ENCODE measurements around the gene PKHD1.

Gene PKHD1

GRCh38 chr6:51846531-51846930, 240.9 kb downstream of the PKHD1 start:
- DNase-seq, result no peak

DNA sequence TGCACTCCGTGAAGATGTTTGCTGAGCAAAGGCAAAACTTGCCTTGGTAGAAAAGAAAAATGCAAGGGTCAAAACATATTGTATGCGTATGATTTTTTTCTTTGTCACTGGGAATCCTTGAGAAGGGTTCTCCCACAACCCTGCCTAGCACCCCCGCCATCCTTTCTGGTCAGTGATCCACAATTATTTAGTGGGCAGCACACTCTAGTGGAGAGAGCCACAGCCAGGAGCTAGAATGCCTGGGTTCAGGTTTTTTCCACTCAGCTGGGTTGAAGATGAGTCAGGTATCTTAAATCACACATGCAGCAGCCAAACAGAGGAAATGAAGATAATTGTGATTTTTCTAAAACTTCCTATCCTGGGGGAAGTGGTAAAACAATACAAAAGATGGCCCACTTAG, 243.1 kb downstream of the PKHD1 start:
- no peak for DNase-seq

GRCh38 chr6:51843456-51844056, 243.9 kb downstream of the PKHD1 start:
- DNase-seq, result no peak

- DNase-seq, result peak; percentile 89
Observed at GRCh38 chr6:51842804-51843378, 244.5 kb downstream of the PKHD1 start.

GRCh38 chr6:51842061-51842803, 245.2 kb downstream of the PKHD1 start:
- DNase-seq, result peak; percentile 89

- DNase-seq, result no peak
Observed at GRCh38 chr6:51841626-51842025, 245.8 kb downstream of the PKHD1 start.

DNA sequence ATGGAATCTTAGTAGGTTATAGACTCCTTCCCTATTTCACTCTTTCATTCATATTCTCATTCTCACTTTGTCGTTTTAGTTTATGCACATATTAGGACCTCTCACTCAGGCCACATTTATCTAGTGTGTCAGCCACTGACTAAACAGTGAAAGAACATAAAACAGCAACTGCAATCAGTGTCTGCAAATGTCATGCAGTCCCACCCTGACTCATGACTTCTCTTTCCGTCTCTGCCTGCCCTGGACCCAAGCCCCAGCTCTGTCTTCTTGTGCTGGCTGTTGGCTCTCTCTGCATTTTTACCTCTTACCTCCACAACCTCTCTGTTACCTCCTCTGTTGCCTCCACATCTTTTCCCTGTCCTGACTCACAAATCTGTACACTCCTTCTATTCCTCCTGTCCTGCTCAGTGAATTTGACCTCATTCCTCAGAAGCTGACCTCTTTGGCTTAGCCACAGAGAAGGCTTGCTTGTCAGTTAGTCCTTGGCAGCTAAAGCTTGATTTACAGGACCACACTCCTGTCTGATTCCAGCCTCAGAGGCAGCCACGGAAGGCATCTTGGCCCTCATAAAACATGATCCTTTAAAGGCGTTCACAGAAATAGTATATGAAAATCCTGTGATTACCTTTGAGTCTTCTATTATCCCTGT, 247.6 kb downstream of the PKHD1 start:
- DNase-seq, result no peak

DNA sequence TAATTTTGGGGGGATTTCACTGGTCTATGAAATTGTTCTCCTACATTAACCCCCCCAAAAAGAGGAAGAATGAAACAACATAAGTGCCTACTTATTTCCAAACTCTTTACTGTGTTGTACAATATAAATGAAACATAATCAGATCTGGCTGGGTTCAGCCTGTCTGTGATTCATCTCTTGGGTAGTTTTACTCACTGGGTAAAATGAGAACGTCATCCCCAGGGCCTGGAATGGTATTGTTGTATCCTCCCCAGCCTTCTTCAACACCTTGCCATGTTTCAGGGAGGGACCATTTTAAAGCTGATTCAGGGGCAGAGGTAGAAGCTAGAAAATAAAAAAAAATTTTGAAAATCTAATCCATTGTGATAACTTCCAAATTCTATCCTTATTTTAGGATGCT, 256.7 kb downstream of the PKHD1 start:
- no peak for DNase-seq

DNA sequence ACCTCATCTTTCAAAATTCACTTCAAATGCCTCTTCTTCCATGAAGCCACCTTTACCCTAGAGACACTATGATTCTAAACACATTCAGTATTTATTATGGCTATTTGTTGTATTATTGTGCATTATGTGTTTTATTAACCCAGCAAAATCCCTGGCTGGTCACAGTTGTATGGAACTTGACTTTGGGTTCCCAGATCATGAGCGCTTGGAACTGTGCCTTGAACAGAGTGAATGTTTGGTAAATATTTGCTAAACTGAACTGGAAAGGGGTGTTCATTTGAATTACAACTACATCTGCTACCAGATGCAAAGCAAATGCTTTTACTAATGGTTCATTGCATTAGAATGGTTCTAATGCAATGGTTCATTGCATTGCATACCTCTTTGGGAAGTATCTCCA, 259.8 kb downstream of the PKHD1 start:
- no peak for DNase-seq

- DNase-seq, result no peak
Observed at GRCh38 chr6:51824940-51825339, 262.5 kb downstream of the PKHD1 start.

DNA sequence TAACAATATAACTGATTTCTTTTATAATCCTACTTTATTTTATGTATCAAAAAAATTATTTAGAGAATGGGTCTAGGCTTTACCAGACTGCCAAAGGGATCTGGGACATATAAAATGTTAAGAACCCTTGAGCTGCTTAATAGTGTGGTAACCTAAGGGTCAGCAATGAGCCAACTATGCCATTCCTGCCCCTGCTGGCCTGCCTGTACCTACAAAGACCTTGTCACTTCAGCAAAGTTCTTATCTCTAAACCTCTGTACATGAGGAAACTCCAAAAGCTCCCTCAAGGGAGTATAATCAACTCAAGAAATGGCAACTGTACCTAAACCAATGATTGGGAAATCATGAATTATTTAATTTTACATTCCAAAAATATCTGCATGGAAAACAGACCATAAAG, 266.9 kb downstream of the PKHD1 start:
- no peak for DNase-seq

- DNase-seq, result no peak
Observed at GRCh38 chr6:51818520-51819022, 268.8 kb downstream of the PKHD1 start.

DNA sequence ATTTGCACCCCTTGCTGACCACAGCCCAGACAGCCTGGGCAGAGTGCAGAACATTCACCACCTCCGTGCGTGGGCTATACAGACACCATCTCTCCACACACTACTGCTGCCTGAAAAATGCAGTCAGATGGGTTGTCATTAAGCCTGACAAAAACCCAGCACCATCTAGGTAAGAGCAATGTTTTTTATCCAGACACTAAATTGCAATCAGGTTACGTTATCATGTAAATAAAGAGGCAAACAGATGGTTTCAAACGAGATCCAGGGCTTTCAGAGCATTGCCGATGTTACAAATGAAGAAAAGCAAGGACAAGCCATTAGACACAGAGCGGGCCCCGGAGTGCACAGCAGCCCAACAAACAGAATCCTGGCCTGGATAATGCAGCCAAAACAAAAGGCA, 269.6 kb downstream of the PKHD1 start:
- no peak for DNase-seq

DNA sequence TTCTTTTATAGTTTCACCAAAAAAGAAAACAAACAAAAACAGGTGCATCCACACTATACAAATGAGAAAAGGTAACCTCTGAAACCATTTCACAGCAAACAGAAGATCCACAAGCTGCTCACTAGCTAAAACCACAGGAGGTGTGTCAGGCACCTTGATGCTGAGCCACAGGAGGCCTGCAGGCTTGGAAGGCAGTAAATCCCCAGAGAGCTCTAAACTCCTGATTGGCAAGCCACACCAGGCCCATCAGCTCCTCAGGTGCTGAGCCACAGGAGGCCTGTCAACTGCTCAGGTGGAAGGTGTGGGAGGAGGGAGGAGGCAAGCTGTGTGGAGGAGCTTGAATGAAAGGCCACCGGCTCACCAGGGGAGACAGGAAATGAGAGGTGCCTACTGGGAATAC, 273.0 kb downstream of the PKHD1 start:
- DNase-seq, result no peak

- DNase-seq, result no peak
Observed at GRCh38 chr6:51813904-51814303, 273.5 kb downstream of the PKHD1 start.

- no peak for DNase-seq
Observed at GRCh38 chr6:51812231-51812630, 275.2 kb downstream of the PKHD1 start.

DNA sequence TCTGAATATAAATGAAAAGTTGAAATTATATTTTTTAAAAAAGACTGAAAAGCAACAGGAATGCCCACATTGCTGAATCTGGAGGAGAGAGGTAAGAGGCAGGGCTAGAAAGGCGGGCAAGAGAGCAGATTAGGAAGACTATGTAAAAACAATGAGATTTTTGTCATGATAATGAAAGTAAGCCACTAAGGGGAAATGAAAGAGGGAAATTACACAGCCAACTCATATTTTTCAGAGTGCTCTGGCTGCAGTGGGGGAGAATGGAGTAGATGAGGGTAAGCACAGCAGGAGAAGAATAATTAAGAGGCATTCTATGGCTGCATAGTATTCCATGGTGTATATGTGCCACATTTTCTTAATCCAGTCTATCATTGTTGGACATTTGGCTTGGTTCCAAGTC, 281.9 kb downstream of the PKHD1 start:
- DNase-seq, result no peak

- no peak for DNase-seq
Observed at GRCh38 chr6:51800603-51801002, 286.8 kb downstream of the PKHD1 start.

GRCh38 chr6:51793393-51793792, 294.0 kb downstream of the PKHD1 start:
- DNase-seq, result no peak

- DNase-seq, result no peak
Observed at GRCh38 chr6:51792273-51793030, 295.0 kb downstream of the PKHD1 start.

GRCh38 chr6:51790946-51791345, 296.5 kb downstream of the PKHD1 start:
- no peak for DNase-seq

DNA sequence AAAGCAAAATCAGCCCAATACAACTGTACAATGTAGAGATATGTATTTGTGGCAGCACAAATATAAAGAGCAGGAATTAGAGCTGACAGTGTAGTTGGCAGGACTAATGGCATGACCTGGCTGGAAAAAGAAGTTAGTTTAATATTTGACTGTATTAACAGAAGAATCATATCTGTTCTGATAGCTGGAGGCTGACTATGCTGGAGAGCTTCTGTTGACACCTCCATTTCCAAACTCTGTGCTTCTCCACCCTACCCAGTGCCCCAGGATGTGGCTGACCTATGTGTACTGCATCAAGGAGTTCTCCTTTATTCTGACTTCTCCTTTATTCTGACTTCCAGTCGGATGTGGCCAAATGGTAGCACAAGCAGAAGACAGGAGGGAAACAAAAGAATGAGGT, 299.3 kb downstream of the PKHD1 start:
- no peak for DNase-seq

GRCh38 chr6:51778666-51779065, 308.7 kb downstream of the PKHD1 start:
- DNase-seq, result no peak
